Measurements from ENCODE around the gene COL1A2. TPM values are rescaled to one million over a fixed set of nuclear protein-coding genes. Genes with fewer than 3 reads are reported as not detected.

The COL1A2 gene
- polyA plus RNA-seq, 1 donor from 2014 or later, result 2.5 TPM

- H3K36me3 ChIP-seq (ENCODE audit: insufficient read depth, low read length), result no peaks in the 10 kb centered on the region
- H3K27me3 ChIP-seq (ENCODE audit: insufficient read depth, low read depth, low read length), result no peaks in the 10 kb centered on the region
- H3K9ac ChIP-seq (ENCODE audit: low read length), result no peak overlapping the region
- H3K27ac ChIP-seq (ENCODE audit: low read length), result no peak overlapping the region
- H3K4me2 ChIP-seq (ENCODE audit: low read length), result no peak overlapping the region
- TF ChIP-seq CTCF (IDR thresholded peaks at IDR 0.05; ENCODE audit: poor library complexity, severe bottlenecking) (no peak), TAF1 (IDR thresholded peaks at IDR 0.05; ENCODE audit: low read depth) (no peak), MXI1 (conservative IDR thresholded peaks at IDR 0.05; ENCODE audit: poor library complexity, severe bottlenecking) (no peak), EP300 (conservative IDR thresholded peaks at IDR 0.05; ENCODE audit: poor library complexity, severe bottlenecking) (no peak), EZH2 (IDR thresholded peaks at IDR 0.05; ENCODE audit: borderline replicate concordance, insufficient read depth, low read length, poor library complexity, severe bottlenecking) (no peak), SMC3 (conservative IDR thresholded peaks at IDR 0.05; ENCODE audit: poor library complexity) (no peak), POLR2AphosphoS5 (IDR thresholded peaks at IDR 0.05) (no peak), RAD21 (conservative IDR thresholded peaks at IDR 0.05) (no peak)
- TF ChIP-seq, protein P1, sequence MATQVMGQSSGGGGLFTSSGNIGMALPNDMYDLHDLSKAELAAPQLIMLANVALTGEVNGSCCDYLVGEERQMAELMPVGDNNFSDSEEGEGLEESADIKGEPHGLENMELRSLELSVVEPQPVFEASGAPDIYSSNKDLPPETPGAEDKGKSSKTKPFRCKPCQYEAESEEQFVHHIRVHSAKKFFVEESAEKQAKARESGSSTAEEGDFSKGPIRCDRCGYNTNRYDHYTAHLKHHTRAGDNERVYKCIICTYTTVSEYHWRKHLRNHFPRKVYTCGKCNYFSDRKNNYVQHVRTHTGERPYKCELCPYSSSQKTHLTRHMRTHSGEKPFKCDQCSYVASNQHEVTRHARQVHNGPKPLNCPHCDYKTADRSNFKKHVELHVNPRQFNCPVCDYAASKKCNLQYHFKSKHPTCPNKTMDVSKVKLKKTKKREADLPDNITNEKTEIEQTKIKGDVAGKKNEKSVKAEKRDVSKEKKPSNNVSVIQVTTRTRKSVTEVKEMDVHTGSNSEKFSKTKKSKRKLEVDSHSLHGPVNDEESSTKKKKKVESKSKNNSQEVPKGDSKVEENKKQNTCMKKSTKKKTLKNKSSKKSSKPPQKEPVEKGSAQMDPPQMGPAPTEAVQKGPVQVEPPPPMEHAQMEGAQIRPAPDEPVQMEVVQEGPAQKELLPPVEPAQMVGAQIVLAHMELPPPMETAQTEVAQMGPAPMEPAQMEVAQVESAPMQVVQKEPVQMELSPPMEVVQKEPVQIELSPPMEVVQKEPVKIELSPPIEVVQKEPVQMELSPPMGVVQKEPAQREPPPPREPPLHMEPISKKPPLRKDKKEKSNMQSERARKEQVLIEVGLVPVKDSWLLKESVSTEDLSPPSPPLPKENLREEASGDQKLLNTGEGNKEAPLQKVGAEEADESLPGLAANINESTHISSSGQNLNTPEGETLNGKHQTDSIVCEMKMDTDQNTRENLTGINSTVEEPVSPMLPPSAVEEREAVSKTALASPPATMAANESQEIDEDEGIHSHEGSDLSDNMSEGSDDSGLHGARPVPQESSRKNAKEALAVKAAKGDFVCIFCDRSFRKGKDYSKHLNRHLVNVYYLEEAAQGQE (IDR thresholded peaks at IDR 0.05; ENCODE audit: borderline replicate concordance), result no peak
- no peaks in the 10 kb centered on the region for H4K20me1 ChIP-seq (ENCODE audit: insufficient read depth)
- no peaks in the 10 kb centered on the region for H3K9me3 ChIP-seq (ENCODE audit: low read length)
- H3K4me3 ChIP-seq (ENCODE audit: low read length), result no peak overlapping the region
- H3F3A ChIP-seq (ENCODE audit: insufficient read depth, low read length, poor library complexity, severe bottlenecking), result no peaks in the 10 kb centered on the region
- H3K9me2 ChIP-seq (ENCODE audit: insufficient read depth, low read length), result no peaks in the 10 kb centered on the region
- no peaks in the 10 kb centered on the region for H3K79me2 ChIP-seq (replicated peaks; ENCODE audit: insufficient read depth, low read length)
- no peak overlapping the region for H2AFZ ChIP-seq (ENCODE audit: low read depth, low read length)
These were observed 4.1 kb downstream of the COL1A2 start for GRCh38 chr7:94398841-94399240.

GRCh38 chr7:94400022-94400421 lies 5.3 kb downstream of the COL1A2 start:
- TF ChIP-seq CTCF (IDR thresholded peaks at IDR 0.05; ENCODE audit: poor library complexity, severe bottlenecking) (no peak), SMC3 (conservative IDR thresholded peaks at IDR 0.05; ENCODE audit: poor library complexity) (no peak), RAD21 (conservative IDR thresholded peaks at IDR 0.05) (no peak), EZH2 (IDR thresholded peaks at IDR 0.05; ENCODE audit: borderline replicate concordance, insufficient read depth, low read length, poor library complexity, severe bottlenecking) (no peak), EP300 (conservative IDR thresholded peaks at IDR 0.05; ENCODE audit: poor library complexity, severe bottlenecking) (no peak), MXI1 (conservative IDR thresholded peaks at IDR 0.05; ENCODE audit: poor library complexity, severe bottlenecking) (no peak), TAF1 (IDR thresholded peaks at IDR 0.05; ENCODE audit: low read depth) (no peak), POLR2AphosphoS5 (IDR thresholded peaks at IDR 0.05) (no peak)
- TF ChIP-seq, protein P1 (IDR thresholded peaks at IDR 0.05; ENCODE audit: borderline replicate concordance), result no peak
- Histone ChIP-seq H3K79me2 (replicated peaks; ENCODE audit: insufficient read depth, low read length) (no peaks in the 10 kb centered on the region), H3K9me3 (ENCODE audit: low read length) (no peaks in the 10 kb centered on the region), H3K4me2 (ENCODE audit: low read length) (no peak overlapping the region), H2AFZ (ENCODE audit: low read depth, low read length) (no peak overlapping the region), H3K9me2 (ENCODE audit: insufficient read depth, low read length) (no peaks in the 10 kb centered on the region), H3F3A (ENCODE audit: insufficient read depth, low read length, poor library complexity, severe bottlenecking) (no peaks in the 10 kb centered on the region), H3K27ac (ENCODE audit: low read length) (no peak overlapping the region), H3K36me3 (ENCODE audit: insufficient read depth, low read length) (no peaks in the 10 kb centered on the region), H3K27me3 (ENCODE audit: insufficient read depth, low read depth, low read length) (no peaks in the 10 kb centered on the region), H3K4me3 (ENCODE audit: low read length) (no peak overlapping the region), H4K20me1 (ENCODE audit: insufficient read depth) (no peaks in the 10 kb centered on the region), H3K9ac (ENCODE audit: low read length) (no peak overlapping the region)
